Karpas-422 (cell line): ENCODE results near the gene CRMP1. TPM values are rescaled to one million over a fixed set of nuclear protein-coding genes. Genes with fewer than 3 reads are reported as not detected.
A peak's percentile ranks its signal among the peaks of the same experiment; 100 is the strongest.

Experiments
- DNase-seq: peaks from one replicate; pipeline ENCODE4 v3.0.0-alpha.2; 2015
- H2AFZ ChIP-seq: fragments of 200-600 bp; sonication (generic); 2 replicates; pipeline ENCODE4 v1.6.1; 2014; ENCODE audit warnings: antibody characterized with exemption, low read length, mixed read lengths
- H3K27ac ChIP-seq: fragments of 200-600 bp; sonication (generic); 2 replicates; pipeline ENCODE4 v1.5.1; 2014; ENCODE audit warnings: mild to moderate bottlenecking, low read length, moderate library complexity
- H3K27me3 ChIP-seq: fragments of 200-600 bp; sonication (generic); 2 replicates; pipeline ENCODE4 v1.6.1; 2014; ENCODE audit warnings: low read length, mixed read lengths
- H3K36me3 ChIP-seq: fragments of 200-600 bp; sonication (generic); 2 replicates; pipeline ENCODE4 v1.6.1; 2014; ENCODE audit warnings: low read length, mixed read lengths; ENCODE audit not compliant: insufficient read depth
- H3K4me1 ChIP-seq: fragments of 200-600 bp; sonication (generic); 2 replicates; pipeline ENCODE4 v1.6.1; 2014; ENCODE audit warnings: mild to moderate bottlenecking, low read length, mixed read lengths
- H3K4me2 ChIP-seq: fragments of 200-600 bp; sonication (generic); 2 replicates; pipeline ENCODE4 v1.6.1; 2014; ENCODE audit warnings: low read length, low read depth, mild to moderate bottlenecking; ENCODE audit not compliant: poor library complexity, severe bottlenecking
- H3K4me3 ChIP-seq: fragments of 200-600 bp; sonication (generic); 2 replicates; pipeline ENCODE4 v1.5.1; 2014; ENCODE audit warnings: mild to moderate bottlenecking, antibody characterized with exemption, low read length, mixed read lengths
- H3K79me2 ChIP-seq: fragments of 200-600 bp; sonication (generic); 2 replicates; pipeline ENCODE4 v1.6.1; 2014; ENCODE audit warnings: mild to moderate bottlenecking, low read length, mixed read lengths
- H3K9ac ChIP-seq: fragments of 200-600 bp; sonication (generic); 2 replicates; pipeline ENCODE4 v1.6.0; 2014; ENCODE audit warnings: low read length
- H3K9me2 ChIP-seq: fragments of 200-600 bp; sonication (generic), shearing (Covaris generic); replicated peaks from 2 replicates; pipeline ENCODE4 v1.6.0; 2014; ENCODE audit warnings: mild to moderate bottlenecking, low read length, moderate library complexity; ENCODE audit not compliant: insufficient read depth
- H3K9me3 ChIP-seq: fragments of 300-700, 200-600 bp; sonication (generic); 2 replicates; pipeline ENCODE4 v1.6.1; 2014; ENCODE audit warnings: low read length, mixed read lengths
- H4K20me1 ChIP-seq: fragments of 200-600 bp; sonication (generic); 2 replicates; pipeline ENCODE4 v1.6.1; 2014; ENCODE audit warnings: mild to moderate bottlenecking, antibody characterized with exemption, low read length, low read depth; ENCODE audit not compliant: insufficient read depth
- total RNA-seq: library from RNA; depleted of rRNA; stranded (reverse); fragments of >200 nt; shearing (Covaris generic); gene quantifications from 2 replicates; pipeline ENCODE4 v1.2.3, GENCODE V29; 2014; ENCODE audit warnings: low replicate concordance

The CRMP1 gene
- total RNA-seq, 1 experiment from 2014 or later, result 0.48 TPM

GRCh38 chr4:5808081-5808741, 84.7 kb downstream of the CRMP1 start:
- Histone ChIP-seq H3K4me1 (no peaks in the 10 kb centered on the region), H3K4me2 (no peak overlapping the region), H2AFZ (no peak overlapping the region), H4K20me1 (no peaks in the 10 kb centered on the region), H3K9me2 (no peaks in the 10 kb centered on the region), H3K27ac (no peak overlapping the region), H3K79me2 (no peaks in the 10 kb centered on the region), H3K4me3 (no peak overlapping the region), H3K27me3 (no peaks in the 10 kb centered on the region), H3K9ac (no peak overlapping the region), H3K9me3 (no peaks in the 10 kb centered on the region), H3K36me3 (no peaks in the 10 kb centered on the region)
- no peak for DNase-seq

GRCh38 chr4:5805270-5805669, 87.6 kb downstream of the CRMP1 start:
- H2AFZ ChIP-seq, result no peak overlapping the region
- no peaks in the 10 kb centered on the region for H3K79me2 ChIP-seq
- no peak overlapping the region for H3K9ac ChIP-seq
- no peaks in the 10 kb centered on the region for H3K4me1 ChIP-seq
- no peak for DNase-seq
- H3K36me3 ChIP-seq, result no peaks in the 10 kb centered on the region
- no peak overlapping the region for H3K4me2 ChIP-seq
- H3K27ac ChIP-seq, result no peak overlapping the region
- H3K27me3 ChIP-seq, result no peaks in the 10 kb centered on the region
- H3K9me3 ChIP-seq, result no peaks in the 10 kb centered on the region
- no peaks in the 10 kb centered on the region for H4K20me1 ChIP-seq
- no peaks in the 10 kb centered on the region for H3K9me2 ChIP-seq
- no peak overlapping the region for H3K4me3 ChIP-seq

GRCh38 chr4:5804656-5805055, 88.2 kb downstream of the CRMP1 start:
- Histone ChIP-seq H3K9me3 (no peaks in the 10 kb centered on the region), H2AFZ (no peak overlapping the region), H3K79me2 (no peaks in the 10 kb centered on the region), H3K4me1 (no peaks in the 10 kb centered on the region), H3K9ac (no peak overlapping the region), H3K27me3 (no peaks in the 10 kb centered on the region), H3K9me2 (no peaks in the 10 kb centered on the region), H3K27ac (no peak overlapping the region), H3K4me3 (no peak overlapping the region), H4K20me1 (no peaks in the 10 kb centered on the region), H3K36me3 (no peaks in the 10 kb centered on the region), H3K4me2 (no peak overlapping the region)
- peak; percentile 71 for DNase-seq

GRCh38 chr4:5802565-5802964, 90.3 kb downstream of the CRMP1 start:
- DNase-seq, result no peak
- no peak overlapping the region for H3K4me2 ChIP-seq
- no peak overlapping the region for H3K27ac ChIP-seq
- H3K9me3 ChIP-seq, result no peaks in the 10 kb centered on the region
- no peaks in the 10 kb centered on the region for H3K27me3 ChIP-seq
- no peaks in the 10 kb centered on the region for H3K79me2 ChIP-seq
- no peaks in the 10 kb centered on the region for H4K20me1 ChIP-seq
- H3K36me3 ChIP-seq, result no peaks in the 10 kb centered on the region
- H2AFZ ChIP-seq, result no peak overlapping the region
- H3K9me2 ChIP-seq, result no peaks in the 10 kb centered on the region
- H3K4me3 ChIP-seq, result no peak overlapping the region
- no peak overlapping the region for H3K9ac ChIP-seq
- no peaks in the 10 kb centered on the region for H3K4me1 ChIP-seq

GRCh38 chr4:5801696-5802095, 91.2 kb downstream of the CRMP1 start:
- Histone ChIP-seq H3K27ac (no peak overlapping the region), H3K4me2 (no peak overlapping the region), H3K9ac (no peak overlapping the region), H3K79me2 (no peaks in the 10 kb centered on the region), H3K27me3 (no peaks in the 10 kb centered on the region), H3K9me3 (no peaks in the 10 kb centered on the region), H3K9me2 (no peaks in the 10 kb centered on the region), H2AFZ (no peak overlapping the region), H3K36me3 (no peaks in the 10 kb centered on the region), H3K4me3 (no peak overlapping the region), H3K4me1 (no peaks in the 10 kb centered on the region), H4K20me1 (no peaks in the 10 kb centered on the region)
- no peak for DNase-seq

GRCh38 chr4:5800496-5800895, 92.4 kb downstream of the CRMP1 start:
- no peak for DNase-seq
- Histone ChIP-seq H3K79me2 (no peaks in the 10 kb centered on the region), H3K36me3 (no peaks in the 10 kb centered on the region), H3K4me3 (no peak overlapping the region), H3K27ac (no peak overlapping the region), H3K9me2 (no peaks in the 10 kb centered on the region), H3K4me2 (no peak overlapping the region), H3K4me1 (no peaks in the 10 kb centered on the region), H4K20me1 (no peaks in the 10 kb centered on the region), H3K27me3 (no peaks in the 10 kb centered on the region), H3K9ac (no peak overlapping the region), H3K9me3 (no peaks in the 10 kb centered on the region), H2AFZ (no peak overlapping the region)

GRCh38 chr4:5799406-5799805, 93.5 kb downstream of the CRMP1 start:
- Histone ChIP-seq H3K79me2 (no peaks in the 10 kb centered on the region), H3K9me2 (no peaks in the 10 kb centered on the region), H2AFZ (no peak overlapping the region), H3K27ac (no peak overlapping the region), H3K9me3 (no peaks in the 10 kb centered on the region), H3K9ac (no peak overlapping the region), H3K4me2 (no peak overlapping the region), H3K4me3 (no peak overlapping the region), H3K36me3 (no peaks in the 10 kb centered on the region), H3K4me1 (no peaks in the 10 kb centered on the region), H3K27me3 (no peaks in the 10 kb centered on the region), H4K20me1 (no peaks in the 10 kb centered on the region)
- no peak for DNase-seq

GRCh38 chr4:5798946-5799345, 93.9 kb downstream of the CRMP1 start:
- Histone ChIP-seq H4K20me1 (no peaks in the 10 kb centered on the region), H2AFZ (no peak overlapping the region), H3K4me1 (no peaks in the 10 kb centered on the region), H3K9me2 (no peaks in the 10 kb centered on the region), H3K9me3 (no peaks in the 10 kb centered on the region), H3K4me2 (no peak overlapping the region), H3K79me2 (no peaks in the 10 kb centered on the region), H3K27ac (no peak overlapping the region), H3K9ac (no peak overlapping the region), H3K4me3 (no peak overlapping the region), H3K36me3 (no peaks in the 10 kb centered on the region), H3K27me3 (no peaks in the 10 kb centered on the region)
- no peak for DNase-seq

GRCh38 chr4:5798462-5798861, 94.4 kb downstream of the CRMP1 start:
- Histone ChIP-seq H3K4me3 (no peak overlapping the region), H3K9me3 (no peaks in the 10 kb centered on the region), H3K4me1 (no peaks in the 10 kb centered on the region), H4K20me1 (no peaks in the 10 kb centered on the region), H3K27ac (no peak overlapping the region), H3K4me2 (no peak overlapping the region), H3K27me3 (no peaks in the 10 kb centered on the region), H2AFZ (no peak overlapping the region), H3K36me3 (no peaks in the 10 kb centered on the region), H3K9ac (no peak overlapping the region), H3K9me2 (no peaks in the 10 kb centered on the region), H3K79me2 (no peaks in the 10 kb centered on the region)
- DNase-seq, result no peak
